ENCODE data around the gene SYCE3.
A peak's percentile ranks its signal among the peaks of the same experiment; 100 is the strongest.

Gene SYCE3

DNA sequence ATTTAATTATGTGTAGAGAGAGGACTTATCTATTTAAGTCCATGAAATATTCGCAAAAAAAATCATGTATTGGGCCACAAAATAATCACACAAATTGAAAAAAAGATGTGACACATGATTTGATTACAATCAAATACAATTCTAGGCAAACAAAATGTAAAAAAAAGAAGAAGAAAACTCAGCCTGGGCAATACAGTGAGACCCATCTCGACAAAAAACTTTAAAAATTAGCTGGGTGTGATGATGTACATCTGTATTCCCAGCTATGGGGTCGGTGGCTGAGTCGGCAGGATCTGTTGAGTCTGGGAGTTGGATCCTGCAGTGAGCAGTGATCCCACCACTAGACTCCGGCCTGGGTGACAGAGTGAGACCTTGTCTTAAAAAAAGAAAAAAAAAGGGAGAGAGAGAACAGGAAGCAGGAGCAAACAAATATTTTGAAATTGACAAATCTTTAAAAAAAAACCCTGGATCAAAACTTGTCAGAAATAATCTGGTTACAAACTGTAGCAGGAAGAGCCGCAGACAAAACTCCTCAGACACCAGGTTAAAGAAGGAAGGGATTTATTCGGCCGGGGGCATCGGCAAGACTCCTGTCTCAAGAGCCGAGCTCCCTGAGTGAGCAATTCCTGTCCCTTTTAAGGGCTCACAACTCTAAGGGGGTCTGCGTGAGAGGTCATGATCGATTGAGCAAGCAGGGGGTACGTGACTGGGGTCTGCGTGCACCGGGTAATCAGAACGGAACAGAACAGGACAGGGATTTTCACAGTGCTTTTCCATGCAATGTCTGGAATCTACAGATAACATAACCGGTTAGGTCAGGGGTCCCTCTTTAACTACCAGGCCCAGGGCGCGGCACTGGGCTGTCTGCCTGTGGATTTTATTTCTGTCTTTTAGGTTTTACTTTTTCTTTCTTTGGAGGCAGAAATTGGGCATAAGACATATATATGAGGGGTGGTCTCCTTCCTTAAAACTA is 29.6 kb downstream of the SYCE3 start:
- no peak for DNase-seq (ENCODE audit: low read depth in 2 of 3, low spot score in 1 of 3)

DNA sequence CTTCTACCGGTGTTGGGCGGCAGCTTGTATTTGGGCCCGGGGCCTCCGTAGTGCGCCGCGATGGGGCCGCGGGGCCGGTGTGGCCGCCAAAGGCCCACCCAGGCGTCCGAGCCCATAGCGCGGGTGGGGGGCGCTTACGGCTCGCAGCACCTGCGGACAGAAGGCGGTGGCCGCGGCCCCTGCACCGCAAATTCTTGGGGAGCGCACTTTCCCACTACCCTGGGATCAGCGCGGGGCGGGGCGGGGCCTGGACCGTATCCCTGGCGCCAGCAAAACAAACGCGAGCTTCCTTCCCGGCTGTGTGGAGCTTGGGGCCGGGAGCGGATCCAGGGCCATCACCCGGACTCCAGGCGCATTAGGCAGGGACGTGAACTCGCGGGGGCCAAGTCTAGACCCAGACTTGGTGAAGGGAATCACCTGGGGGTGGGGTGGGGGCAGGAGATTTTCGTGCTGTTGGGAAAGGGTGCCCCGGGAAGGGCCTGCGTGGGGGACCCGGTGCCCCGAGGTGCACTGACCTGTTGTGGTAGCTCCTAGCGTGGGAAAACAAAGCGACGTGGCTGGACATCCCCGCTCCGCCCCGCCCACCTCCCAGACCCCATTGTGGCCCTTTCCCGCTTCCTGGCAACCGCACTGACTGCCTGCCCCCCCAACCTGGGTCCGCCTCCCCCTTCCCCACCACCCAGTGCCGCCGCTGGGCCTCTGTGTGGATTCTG is 30.6 kb downstream of the SYCE3 start:
- DNase-seq (ENCODE audit: low read depth in 2 of 3, low spot score in 1 of 3): no peak

DNA sequence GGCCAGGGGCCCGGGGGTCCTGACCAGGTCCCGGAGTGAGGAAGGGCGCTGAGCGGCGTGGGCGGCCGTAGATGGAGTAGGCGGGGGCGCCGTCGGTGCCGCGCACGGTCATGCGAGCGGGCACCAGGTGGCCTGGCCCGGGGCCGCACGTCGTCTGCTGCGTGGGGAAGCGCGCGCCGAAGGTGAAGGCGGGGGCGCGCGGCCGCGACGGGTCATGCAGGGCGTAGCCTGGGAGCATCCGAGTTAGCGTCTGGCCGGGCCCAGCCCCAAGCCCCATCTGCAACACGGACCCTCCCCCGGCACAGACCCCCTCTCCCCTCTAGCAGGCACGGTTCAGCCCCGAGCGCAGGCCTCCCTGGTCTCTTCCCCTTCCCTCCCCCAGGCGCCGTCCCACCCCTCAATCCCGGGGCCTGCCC is 31.2 kb downstream of the SYCE3 start:
- DNase-seq (ENCODE audit: low read depth in 2 of 3, low spot score in 1 of 3): peak in 1 of 3 donors; percentile 72

DNA sequence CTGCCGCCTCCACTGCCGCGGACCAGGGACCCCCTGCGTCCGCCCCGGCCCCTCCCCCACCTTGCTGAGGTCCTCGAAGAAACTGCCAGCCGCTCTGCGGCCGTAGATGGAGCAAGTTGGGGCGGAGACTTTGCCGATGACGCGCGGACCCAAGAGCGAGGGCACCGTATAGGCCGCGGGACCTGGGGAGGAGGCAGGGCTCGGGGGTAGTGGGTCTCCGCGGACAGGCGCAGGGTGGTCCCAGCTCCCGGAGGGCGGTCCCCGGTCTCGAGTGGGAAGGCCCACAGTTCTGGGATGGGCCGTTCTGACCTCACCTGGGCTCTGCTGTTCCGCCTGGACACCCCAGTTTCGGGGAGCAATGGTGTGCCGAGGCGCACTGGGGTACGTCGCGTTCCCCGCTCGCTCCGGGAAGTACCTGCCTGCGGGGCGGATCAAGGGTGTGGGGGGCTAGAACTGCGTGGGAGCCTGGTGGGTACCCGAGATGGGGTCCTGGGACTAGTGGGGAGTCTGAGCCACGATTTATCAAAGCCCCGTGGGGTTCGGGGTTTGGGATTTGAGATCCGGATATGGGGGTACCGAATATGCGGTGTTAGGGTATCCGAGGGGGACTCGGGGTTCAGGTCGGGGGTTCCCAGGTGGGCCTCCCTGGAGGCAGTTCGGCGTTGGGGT is 31.7 kb downstream of the SYCE3 start:
- DNase-seq (ENCODE audit: low read depth in 2 of 3, low spot score in 1 of 3): peak; percentile 73 to 86 (median 74)

GRCh38 chr22:50530580-50530876 is 32.2 kb downstream of the SYCE3 start:
- no peak for DNase-seq (ENCODE audit: low read depth in 2 of 3, low spot score in 1 of 3)

- DNase-seq (ENCODE audit: low read depth in 2 of 3, low spot score in 1 of 3): peak in 1 of 3 donors; percentile 70
Observed at GRCh38 chr22:50529897-50530579, 32.7 kb downstream of the SYCE3 start, which contains the start of gene TYMP. TSS of gene TYMP (minus strand) at chr22:50530012. CDS start at chr22:50529709, 303 bp downstream.

GRCh38 chr22:50529416-50529896 is 33.3 kb downstream of the SYCE3 start:
- DNase-seq (ENCODE audit: low read depth in 2 of 3, low spot score in 1 of 3): no peak

DNA sequence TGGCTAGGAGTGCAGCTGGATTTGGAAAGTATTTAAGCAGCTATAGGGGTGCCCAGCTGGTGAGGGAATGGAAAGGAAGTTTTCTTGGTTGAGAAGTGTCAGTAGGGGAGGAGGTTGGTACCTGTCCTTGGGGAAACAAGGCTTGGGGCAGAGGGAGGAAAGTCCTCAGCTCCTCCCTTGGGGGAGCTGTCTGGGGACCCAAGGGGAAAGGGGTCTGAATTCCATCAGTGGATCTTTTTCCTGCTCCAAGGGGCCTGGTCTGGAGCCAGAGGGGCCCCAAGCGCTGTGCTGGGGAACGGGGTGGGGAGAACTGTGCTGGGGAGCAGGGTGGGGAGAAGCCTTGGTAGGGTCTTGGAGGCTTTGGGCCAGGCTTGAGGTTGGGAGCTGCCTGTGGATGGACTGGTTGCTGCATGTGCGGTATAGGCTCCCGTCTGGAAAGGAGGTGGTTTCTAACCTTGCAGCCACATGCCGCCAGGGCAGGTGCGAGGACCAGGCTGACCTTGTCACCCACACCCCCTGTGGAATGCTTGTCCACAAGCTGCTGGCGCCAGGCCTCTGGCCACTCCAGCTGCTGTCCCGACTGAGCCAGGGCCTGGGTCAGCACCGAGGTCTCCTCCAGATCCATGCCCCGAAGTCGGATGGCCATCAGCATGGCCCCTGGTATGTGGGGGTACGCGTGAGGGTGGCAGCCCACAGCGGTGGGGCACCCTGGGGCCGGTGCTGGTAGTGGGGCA is 33.9 kb downstream of the SYCE3 start:
- no peak for DNase-seq (ENCODE audit: low read depth in 2 of 3, low spot score in 1 of 3)

DNA sequence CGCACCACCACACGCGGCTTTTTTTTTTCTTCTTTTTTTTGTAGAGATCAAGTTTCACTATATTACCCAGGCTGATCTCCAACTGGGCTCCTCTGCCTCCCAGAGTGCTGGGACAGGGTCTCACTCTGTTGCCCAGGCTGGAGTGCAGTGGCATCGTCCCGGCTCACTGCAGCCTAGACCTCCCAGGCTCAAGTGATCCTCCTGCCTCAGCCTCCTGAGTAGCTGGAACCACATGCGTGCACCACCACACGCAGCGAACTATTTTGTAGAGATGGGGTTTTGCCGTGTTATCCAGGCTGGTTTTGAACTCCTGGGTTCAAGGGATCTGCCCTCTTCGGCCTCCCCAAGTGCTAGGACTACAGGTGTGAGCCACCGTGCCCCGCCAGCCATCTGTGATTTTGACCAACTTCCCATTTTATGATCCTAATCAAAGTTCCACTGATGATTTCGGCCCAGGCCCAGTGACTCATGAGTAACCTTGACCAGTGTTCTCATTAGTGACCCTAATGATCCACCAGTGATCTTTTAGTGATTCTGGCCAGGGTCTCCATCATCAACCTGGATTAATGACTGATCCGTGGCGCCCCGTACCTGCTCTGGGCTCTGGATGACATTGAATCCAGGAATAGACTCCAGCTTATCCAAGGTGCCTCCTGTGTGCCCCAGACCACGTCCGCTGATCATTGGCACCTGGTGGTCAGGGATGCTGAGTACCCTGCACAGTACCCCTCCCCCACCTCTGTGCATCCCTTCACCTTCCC is 34.6 kb downstream of the SYCE3 start:
- no peak for DNase-seq (ENCODE audit: low read depth in 2 of 3, low spot score in 1 of 3)

DNA sequence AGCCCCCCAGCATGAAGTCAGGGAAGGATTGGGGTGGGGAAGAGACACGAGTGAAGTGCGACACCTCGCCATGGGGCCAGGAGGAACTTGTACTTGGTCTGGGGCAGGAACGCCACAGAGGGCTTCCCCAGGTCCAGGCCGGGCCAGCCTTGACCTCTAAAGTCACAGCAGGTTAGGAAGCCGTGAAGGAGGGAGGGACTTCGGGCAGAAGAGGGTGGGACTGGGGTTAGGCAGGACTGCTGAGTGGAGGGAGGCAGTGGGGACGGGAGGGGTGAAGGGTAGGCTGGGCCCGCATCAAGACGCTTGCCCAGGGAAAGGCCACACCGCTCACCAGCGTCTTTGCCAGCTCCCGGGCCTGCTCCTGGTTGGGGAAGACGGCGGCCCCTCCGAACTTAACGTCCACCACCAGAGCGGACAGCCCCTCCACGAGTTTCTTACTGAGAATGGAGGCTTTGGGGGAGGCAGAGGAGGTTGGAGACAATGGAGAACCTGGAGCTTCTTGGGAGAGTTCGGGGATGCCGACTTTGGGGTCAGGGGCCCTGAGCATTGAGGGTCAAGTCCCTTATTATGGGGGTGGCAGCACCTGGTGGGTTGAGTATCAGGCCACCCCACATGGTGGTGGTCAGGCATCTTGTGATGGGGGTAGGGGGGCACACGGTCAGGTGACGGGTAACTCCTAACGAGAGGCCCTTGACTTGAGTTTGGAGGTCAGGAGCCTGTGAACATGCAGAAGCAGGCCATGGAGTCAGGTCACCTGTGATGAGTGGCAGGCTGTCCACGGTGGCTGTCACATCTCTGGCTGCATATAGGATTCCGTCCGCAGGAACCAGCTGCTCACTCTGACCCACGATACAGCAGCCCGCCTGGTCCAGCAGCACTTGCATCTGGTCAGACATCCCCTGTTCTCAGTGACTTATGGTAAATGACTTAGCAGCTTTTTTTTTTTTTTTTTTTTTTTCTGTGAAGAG is 35.6 kb downstream of the SYCE3 start:
- DNase-seq (ENCODE audit: low read depth in 2 of 3, low spot score in 1 of 3): no peak

DNA sequence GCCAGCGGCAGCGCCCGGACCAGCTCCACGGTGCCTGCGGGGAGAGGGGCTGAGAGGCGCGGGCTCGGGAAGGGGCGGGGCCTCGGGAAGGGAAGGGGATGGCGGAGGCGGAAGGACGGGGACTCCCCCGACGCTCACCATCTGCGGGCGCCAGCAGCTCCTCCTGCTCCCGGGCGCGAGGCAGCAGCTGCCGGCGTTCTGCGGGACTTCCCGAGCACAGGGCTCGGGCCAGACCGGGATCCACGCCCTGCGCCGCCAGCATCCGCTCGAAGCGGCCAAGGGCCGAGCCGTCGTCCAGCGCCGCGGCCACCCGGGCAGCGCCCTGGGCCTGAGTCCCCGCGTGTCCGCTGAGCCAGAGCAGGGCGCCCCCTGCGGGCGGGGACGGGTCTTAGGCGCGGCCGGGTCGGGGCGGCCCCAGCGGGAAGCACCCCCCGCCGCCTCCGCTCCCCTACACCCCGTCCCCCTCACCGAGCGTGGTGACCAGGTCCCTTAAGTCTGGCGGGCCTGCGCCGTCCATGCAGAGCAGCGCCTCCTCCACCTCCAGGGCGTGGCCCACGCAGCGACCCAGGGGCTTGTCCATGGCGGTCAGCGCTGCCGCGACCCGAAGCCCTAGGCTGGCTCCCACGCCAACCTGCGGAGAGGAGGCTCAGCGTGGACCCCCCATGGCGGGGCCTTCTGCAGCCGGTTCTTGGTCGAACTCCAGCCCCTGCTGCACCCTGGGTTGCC is 36.4 kb downstream of the SYCE3 start:
- peak; percentile 81 to 87 (median 81) for DNase-seq (ENCODE audit: low read depth in 2 of 3, low spot score in 1 of 3)

GRCh38 chr22:50525858-50526107 is 36.9 kb downstream of the SYCE3 start:
- DNase-seq (ENCODE audit: low read depth in 2 of 3, low spot score in 1 of 3): no peak

GRCh38 chr22:50525104-50525857 is 37.4 kb downstream of the SYCE3 start, which contains the start of gene SCO2:
TSS of gene SCO2 (minus strand) at chr22:50525598. CDS start at chr22:50524411, 1,187 bp downstream.
- peak; percentile 95 to 99 (median 98) for DNase-seq (ENCODE audit: low read depth in 2 of 3, low spot score in 1 of 3)

DNA sequence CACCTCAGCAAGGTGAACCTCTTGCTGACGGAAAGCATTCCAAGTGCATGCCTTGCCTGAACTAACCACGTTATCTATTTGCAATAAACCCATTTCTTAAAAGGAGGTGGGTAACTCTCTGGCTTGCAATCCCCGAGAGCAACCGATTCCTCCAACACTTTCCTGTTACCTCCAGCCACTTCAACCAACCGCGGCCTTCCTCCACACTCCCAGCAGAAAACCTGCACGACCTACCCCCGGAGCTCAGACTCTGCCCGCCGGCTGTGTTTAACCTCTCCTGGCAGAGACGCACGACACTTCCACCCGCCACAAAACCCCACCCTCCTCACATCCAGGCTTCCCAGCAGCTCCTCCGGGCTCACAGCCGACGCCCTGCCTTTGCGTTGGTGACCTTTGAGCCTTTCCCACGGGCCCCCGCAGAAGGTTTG is 38.0 kb downstream of the SYCE3 start:
- no peak for DNase-seq (ENCODE audit: low read depth in 2 of 3, low spot score in 1 of 3)

DNA sequence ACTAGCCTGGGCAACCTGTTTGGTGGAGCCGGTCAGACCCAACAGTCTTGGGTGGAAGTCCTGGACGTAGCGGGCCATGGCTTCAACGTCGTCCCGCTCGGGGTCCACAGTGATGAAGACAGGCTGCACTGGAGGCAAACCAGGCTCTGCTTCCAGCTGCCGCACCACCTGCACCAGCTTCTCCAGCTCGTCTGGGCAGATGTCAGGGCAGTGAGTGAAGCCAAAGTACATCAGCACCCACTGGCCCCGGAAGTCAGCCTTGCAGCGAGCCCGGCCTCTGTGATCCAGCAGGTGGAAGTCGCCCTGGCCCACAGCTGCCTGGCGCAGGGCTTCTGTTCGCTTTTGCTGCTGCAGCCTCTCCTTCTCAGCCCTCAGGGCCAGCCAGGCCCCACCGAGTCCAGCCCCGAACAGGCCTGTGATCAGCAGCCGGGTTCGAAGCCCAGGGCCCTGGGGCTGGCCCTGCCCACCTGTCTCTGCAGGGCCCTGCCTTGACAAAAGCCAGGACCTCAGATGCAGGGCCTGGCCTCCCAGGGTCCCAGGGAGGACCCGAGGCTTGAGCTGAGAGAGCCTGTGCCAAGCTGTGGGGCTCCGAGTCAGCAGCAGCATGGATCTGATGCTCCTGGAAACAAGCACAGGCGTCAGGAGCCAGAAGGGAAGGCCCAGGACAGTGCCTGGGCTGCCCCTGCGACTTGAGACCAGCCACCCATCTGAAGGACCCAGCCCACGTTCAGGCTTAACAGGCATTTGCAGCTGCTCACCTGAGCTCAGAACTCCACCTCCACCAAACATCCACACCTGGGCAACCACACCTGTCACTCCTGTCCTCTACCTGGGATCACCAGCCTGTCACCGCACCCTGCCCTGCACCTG is 38.7 kb downstream of the SYCE3 start:
- no peak for DNase-seq (ENCODE audit: low read depth in 2 of 3, low spot score in 1 of 3)

DNA sequence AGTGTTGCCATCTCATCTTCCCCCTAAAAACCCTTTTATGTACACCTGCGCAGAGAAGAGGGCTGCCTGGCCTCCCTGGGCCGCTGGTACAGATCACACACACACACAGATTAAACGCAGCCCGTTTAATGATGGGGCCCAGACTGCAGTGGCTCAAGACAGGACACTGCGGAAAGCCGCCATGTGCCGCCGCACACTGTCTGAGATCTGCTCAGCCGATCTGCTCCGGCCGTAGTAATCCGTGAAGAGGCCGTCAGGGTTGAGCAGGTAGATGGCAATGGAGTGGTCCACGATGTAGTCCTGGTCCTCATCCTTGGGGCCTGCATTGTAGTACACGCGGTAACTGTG is 39.3 kb downstream of the SYCE3 start:
- no peak for DNase-seq (ENCODE audit: low read depth in 2 of 3, low spot score in 1 of 3)

Measured in stimulated activated CD4-positive, alpha-beta T cell treated with anti-CD3 and anti-CD28 coated beads, Interleukin-12 subunit alpha, Interleukin-12 subunit beta, amount 100 ng/mL, for 48 hours (primary cell).